ENCODE results near the gene TNFRSF6B. TPM values are rescaled to one million over a fixed set of nuclear protein-coding genes. Genes with fewer than 3 reads are reported as not detected.
"Not testable (repeated sequence)": the region's sequence is repeated elsewhere in the genome, so short reads cannot be mapped to it uniquely, and the experiment has no call there.

The TNFRSF6B gene
- total and polyA plus RNA-seq, 5 donors from 2014 or later: not detected

DNA sequence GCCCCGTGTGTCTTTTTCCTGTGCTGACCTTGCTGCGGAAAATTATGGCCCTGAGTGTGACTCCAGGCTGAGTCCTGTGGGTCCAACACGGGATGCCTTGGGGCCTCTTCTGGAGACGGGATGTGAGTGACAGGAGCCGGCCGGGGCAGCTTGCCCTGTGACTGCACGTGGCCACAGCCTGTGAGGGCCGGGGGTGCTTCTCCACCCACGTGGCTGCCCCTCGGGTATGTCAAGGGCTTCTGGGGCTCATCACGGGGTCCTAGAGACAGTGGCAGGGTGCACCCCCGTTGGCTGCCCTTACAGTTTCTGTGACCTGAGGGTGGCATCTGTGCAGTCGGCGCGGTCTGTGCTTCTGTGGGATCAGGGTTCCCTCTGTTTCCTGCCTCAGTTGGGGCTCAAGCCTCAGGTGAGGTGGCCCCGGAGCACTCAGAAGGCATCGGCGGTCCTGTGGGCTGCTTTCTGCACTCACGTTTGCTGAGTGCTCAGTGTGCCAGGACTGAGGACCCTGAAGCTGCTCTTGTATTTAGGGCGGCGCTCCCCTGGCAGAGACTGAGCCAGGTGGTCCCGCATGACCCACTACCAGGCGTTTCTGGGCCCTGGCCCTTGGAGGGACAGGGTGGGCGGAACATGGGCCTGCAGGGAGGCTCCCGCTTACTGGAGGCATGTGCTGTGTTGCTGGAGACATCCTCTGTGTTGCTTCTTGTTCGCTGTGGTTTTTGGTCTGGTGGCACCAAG is 33.0 kb upstream of the TNFRSF6B start:
- DNase-seq: no peak
- no peak overlapping the region for H3K27ac Mint-ChIP-seq
- H3K9me3 Mint-ChIP-seq: no peaks in the 10 kb centered on the region
- Histone ChIP-seq H3K27me3 (ENCODE audit: control insufficient read depth, insufficient read depth, low read length) (no peaks in the 10 kb centered on the region), H3K9me3 (ENCODE audit: control insufficient read depth in 2 of 2, low read length in 2 of 2) (no peaks in the 10 kb centered on the region), H3K4me1 (ENCODE audit: control insufficient read depth, insufficient read depth, low read length, poor library complexity, severe bottlenecking) (peaks cover 11% of the 10 kb centered on the region), H3K36me3 (ENCODE audit: control insufficient read depth, insufficient read depth, low read length) (peaks cover 22% of the 10 kb centered on the region), H3K27ac (ENCODE audit: insufficient read depth, low read length, poor library complexity, severe bottlenecking) (no peak overlapping the region), H3K4me3 (ENCODE audit: low read depth, low read length) (no peak overlapping the region)
- peaks cover 2 to 18% (median 6%) of the 10 kb centered on the region in 4 donors for H3K4me1 Mint-ChIP-seq
- no peak for ATAC-seq (ENCODE audit: low read depth in 2 of 2)
- H3K36me3 Mint-ChIP-seq: peaks cover 17% of the 10 kb centered on the region
- no peaks in the 10 kb centered on the region for H3K27me3 Mint-ChIP-seq
- H3K4me3 Mint-ChIP-seq: peak overlapping the region in 2 of 4 donors; percentile 38

DNA sequence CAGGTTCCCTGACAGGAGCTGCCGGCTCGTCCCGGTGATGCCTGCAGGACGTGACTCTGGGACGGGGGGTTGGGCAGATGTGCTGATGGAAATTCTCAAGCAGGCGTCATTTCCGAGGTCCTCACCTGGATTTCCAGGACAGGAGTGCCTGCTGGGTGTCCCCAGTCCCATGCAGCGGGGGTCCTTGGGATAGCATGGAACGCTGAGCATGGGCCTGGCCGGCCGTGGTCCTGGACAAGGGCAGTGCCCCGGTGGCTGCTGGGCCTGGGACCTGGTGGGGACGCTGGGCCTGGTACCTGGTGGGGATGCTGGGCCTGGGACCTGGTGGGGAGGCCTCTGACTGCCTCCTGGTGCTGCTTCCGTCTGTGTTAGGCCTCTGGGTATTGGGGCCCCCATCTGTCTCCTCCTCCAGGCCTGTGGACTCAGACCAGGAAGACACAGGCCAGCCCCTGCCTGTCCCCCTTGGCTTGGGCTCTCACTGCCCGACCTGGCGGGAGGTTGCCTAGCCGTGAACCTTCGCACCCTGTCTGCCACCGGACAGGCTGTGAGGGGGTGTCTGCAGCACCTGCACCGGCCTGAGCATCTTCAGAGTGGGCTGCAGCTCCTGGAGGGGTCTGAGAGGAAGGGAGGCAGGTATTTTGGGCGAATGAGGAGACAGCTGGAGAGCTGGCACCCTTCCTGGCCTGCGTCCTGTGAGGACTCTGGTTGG is 32.2 kb upstream of the TNFRSF6B start:
- Mint-ChIP-seq H3K9me3 (no peaks in the 10 kb centered on the region), H3K27ac (no peak overlapping the region), H3K4me1 (peaks cover 0 to 10% (median 5%) of the 10 kb centered on the region in 4 donors), H3K4me3 (peak overlapping the region in 1 of 4 donors; percentile 69), H3K36me3 (peaks cover 23% of the 10 kb centered on the region), H3K27me3 (no peaks in the 10 kb centered on the region)
- H3K27ac ChIP-seq (ENCODE audit: insufficient read depth, low read length, poor library complexity, severe bottlenecking): no peak overlapping the region
- ATAC-seq (ENCODE audit: low read depth in 2 of 2): no peak
- H3K27me3 ChIP-seq (ENCODE audit: control insufficient read depth, insufficient read depth, low read length): no peaks in the 10 kb centered on the region
- peaks cover 3% of the 10 kb centered on the region for H3K4me1 ChIP-seq (ENCODE audit: control insufficient read depth, insufficient read depth, low read length, poor library complexity, severe bottlenecking)
- no peaks in the 10 kb centered on the region for H3K9me3 ChIP-seq (ENCODE audit: control insufficient read depth in 2 of 2, low read length in 2 of 2)
- no peak for DNase-seq
- H3K4me3 ChIP-seq (ENCODE audit: low read depth, low read length): no peak overlapping the region
- H3K36me3 ChIP-seq (ENCODE audit: control insufficient read depth, insufficient read depth, low read length): peaks cover 25% of the 10 kb centered on the region

DNA sequence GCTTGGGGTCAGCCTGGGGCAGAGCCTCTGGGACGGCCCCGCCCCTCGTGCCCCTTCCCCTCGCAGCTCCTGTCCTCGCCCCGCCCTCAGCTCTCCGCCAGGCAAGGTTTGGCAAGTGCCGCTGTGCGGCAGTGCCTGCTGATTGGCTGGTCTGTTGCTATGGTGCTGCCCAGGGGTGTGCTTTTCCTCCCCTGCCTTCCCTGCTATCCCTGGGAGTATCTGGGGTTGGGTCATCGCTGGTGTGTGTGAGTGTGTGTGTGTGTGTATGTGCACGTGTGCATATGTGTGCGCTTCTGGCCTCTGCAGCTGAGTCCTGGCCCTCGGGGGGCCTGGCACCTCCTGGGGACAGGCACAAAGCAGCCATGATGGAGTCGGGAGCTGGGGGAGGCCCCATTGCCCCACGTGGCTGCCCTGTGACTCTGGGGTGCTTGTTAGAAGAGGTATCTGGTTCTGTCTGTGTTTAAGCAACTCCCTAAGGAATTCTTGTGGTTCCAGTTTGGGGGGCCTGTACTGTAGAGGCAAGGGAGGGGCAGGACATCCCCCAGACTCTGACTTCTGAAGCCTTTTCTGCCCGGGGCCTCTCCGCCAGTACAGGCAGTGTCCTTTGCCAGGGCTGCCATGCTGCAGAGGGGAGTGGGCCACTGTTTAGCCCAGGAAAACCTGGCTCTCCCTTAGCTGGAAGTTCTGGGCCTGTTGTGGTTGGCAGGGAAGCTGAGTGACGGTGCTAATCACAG is 31.4 kb upstream of the TNFRSF6B start:
- H3K9me3 ChIP-seq (ENCODE audit: control insufficient read depth in 2 of 2, low read length in 2 of 2): no peaks in the 10 kb centered on the region
- no peaks in the 10 kb centered on the region for H3K27me3 ChIP-seq (ENCODE audit: control insufficient read depth, insufficient read depth, low read length)
- H3K9me3 Mint-ChIP-seq: no peaks in the 10 kb centered on the region
- no peak overlapping the region for H3K4me3 Mint-ChIP-seq
- H3K27ac ChIP-seq (ENCODE audit: insufficient read depth, low read length, poor library complexity, severe bottlenecking): no peak overlapping the region
- peaks cover 25% of the 10 kb centered on the region for H3K36me3 ChIP-seq (ENCODE audit: control insufficient read depth, insufficient read depth, low read length)
- H3K4me1 ChIP-seq (ENCODE audit: control insufficient read depth, insufficient read depth, low read length, poor library complexity, severe bottlenecking): no peaks in the 10 kb centered on the region
- no peak for ATAC-seq (ENCODE audit: low read depth in 2 of 2)
- H3K27ac Mint-ChIP-seq: no peak overlapping the region
- no peak overlapping the region for H3K4me3 ChIP-seq (ENCODE audit: low read depth, low read length)
- peaks cover 24% of the 10 kb centered on the region for H3K36me3 Mint-ChIP-seq
- H3K27me3 Mint-ChIP-seq: no peaks in the 10 kb centered on the region
- H3K4me1 Mint-ChIP-seq: peaks cover 0 to 3% (median 2%) of the 10 kb centered on the region in 4 donors
- no peak for DNase-seq

DNA sequence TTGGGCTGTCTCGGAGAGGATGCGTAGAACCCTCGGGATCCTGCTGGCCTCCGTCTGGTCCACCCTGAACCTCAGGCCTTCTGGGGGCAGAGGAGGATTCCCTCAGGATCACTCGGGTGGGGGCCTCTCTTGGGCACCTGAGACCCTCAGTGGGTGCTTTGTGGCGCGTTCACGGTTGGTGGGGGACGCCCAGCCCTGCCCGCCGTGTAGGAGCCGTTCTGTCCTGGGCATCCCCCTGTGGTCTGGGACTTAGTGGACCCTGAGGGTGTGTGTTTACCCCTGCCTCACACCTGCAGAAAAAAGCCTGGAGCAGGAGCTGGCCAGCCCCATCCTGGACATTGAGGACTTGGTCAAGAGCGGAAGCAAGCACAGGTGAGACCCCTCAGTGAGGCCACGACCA is 30.7 kb upstream of the TNFRSF6B start:
- Mint-ChIP-seq H3K27ac (no peak overlapping the region), H3K27me3 (no peaks in the 10 kb centered on the region), H3K36me3 (peaks cover 20% of the 10 kb centered on the region), H3K9me3 (no peaks in the 10 kb centered on the region), H3K4me3 (no peak overlapping the region), H3K4me1 (peaks cover 0 to 2% (median 0%) of the 10 kb centered on the region in 4 donors)
- Histone ChIP-seq H3K4me1 (ENCODE audit: control insufficient read depth, insufficient read depth, low read length, poor library complexity, severe bottlenecking) (no peaks in the 10 kb centered on the region), H3K4me3 (ENCODE audit: low read depth, low read length) (no peak overlapping the region), H3K27me3 (ENCODE audit: control insufficient read depth, insufficient read depth, low read length) (no peaks in the 10 kb centered on the region), H3K9me3 (ENCODE audit: control insufficient read depth in 2 of 2, low read length in 2 of 2) (no peaks in the 10 kb centered on the region), H3K36me3 (ENCODE audit: control insufficient read depth, insufficient read depth, low read length) (peaks cover 25% of the 10 kb centered on the region), H3K27ac (ENCODE audit: insufficient read depth, low read length, poor library complexity, severe bottlenecking) (no peak overlapping the region)
- ATAC-seq (ENCODE audit: low read depth in 2 of 2): no peak
- no peak for DNase-seq

DNA sequence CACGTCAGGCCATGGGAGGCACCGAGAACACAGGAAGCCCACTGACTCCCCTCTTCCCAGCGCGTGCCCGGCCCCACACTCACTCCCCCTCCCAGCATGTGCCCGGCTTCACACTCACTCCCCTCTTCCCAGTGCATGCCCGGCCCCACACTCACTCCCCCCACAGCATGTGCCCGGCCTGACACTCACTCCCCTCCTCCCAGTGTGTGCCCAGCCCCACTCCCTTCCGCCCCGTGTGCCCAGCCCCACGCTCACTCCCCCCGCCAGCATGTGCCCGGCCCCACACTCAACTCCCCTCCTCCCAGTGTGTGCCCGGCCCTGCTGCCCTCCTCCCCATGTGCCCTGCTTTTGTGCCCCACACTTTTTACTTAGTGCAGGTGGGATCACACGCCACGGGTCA is 28.6 kb upstream of the TNFRSF6B start:
- ATAC-seq (ENCODE audit: low read depth in 2 of 2) (no peak), DNase-seq (no peak)
- H3K4me3 Mint-ChIP-seq: peak overlapping the region in 1 of 4 donors; percentile 12
- H3K27ac Mint-ChIP-seq: no peak overlapping the region
- H3K4me1 ChIP-seq (ENCODE audit: control insufficient read depth, insufficient read depth, low read length, poor library complexity, severe bottlenecking): no peaks in the 10 kb centered on the region
- no peaks in the 10 kb centered on the region for H3K4me1 Mint-ChIP-seq
- H3K9me3 Mint-ChIP-seq: peaks cover 0 to 1% (median 0%) of the 10 kb centered on the region in 7 donors
- no peak overlapping the region for H3K4me3 ChIP-seq (ENCODE audit: low read depth, low read length)
- H3K36me3 ChIP-seq (ENCODE audit: control insufficient read depth, insufficient read depth, low read length): peaks cover 23% of the 10 kb centered on the region
- H3K27ac ChIP-seq (ENCODE audit: insufficient read depth, low read length, poor library complexity, severe bottlenecking): no peak overlapping the region
- H3K27me3 Mint-ChIP-seq: no peaks in the 10 kb centered on the region
- no peaks in the 10 kb centered on the region for H3K9me3 ChIP-seq (ENCODE audit: control insufficient read depth in 2 of 2, low read length in 2 of 2)
- H3K27me3 ChIP-seq (ENCODE audit: control insufficient read depth, insufficient read depth, low read length): no peaks in the 10 kb centered on the region
- H3K36me3 Mint-ChIP-seq: peaks cover 19% of the 10 kb centered on the region

DNA sequence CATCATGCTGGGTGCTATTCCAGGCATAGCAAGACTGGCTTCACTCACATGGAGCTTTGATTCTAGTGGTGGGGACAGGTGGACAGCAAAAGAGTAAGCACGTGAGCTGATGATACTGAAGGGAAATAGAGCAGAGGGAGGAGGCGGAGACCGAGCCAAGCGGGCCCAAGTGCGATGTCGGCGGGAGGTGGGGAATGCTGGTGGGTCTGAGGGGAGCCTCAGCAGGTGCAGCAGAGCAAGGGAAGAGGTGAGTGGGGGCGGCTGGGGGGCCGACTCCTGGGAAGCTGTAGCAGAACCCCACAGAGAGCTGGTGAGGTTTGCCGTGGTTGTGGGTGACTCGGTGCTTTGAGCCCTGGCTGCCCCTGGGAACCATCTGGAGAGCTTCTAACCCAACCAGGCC is 28.1 kb upstream of the TNFRSF6B start:
- Mint-ChIP-seq H3K27ac (no peak overlapping the region), H3K4me1 (no peaks in the 10 kb centered on the region), H3K9me3 (peaks cover 0 to 1% (median 0%) of the 10 kb centered on the region in 7 donors), H3K4me3 (peak overlapping the region in 1 of 4 donors; percentile 12), H3K27me3 (no peaks in the 10 kb centered on the region), H3K36me3 (peaks cover 19% of the 10 kb centered on the region)
- Histone ChIP-seq H3K4me3 (ENCODE audit: low read depth, low read length) (no peak overlapping the region), H3K27me3 (ENCODE audit: control insufficient read depth, insufficient read depth, low read length) (no peaks in the 10 kb centered on the region), H3K9me3 (ENCODE audit: control insufficient read depth in 2 of 2, low read length in 2 of 2) (no peaks in the 10 kb centered on the region), H3K4me1 (ENCODE audit: control insufficient read depth, insufficient read depth, low read length, poor library complexity, severe bottlenecking) (no peaks in the 10 kb centered on the region), H3K27ac (ENCODE audit: insufficient read depth, low read length, poor library complexity, severe bottlenecking) (no peak overlapping the region), H3K36me3 (ENCODE audit: control insufficient read depth, insufficient read depth, low read length) (peaks cover 23% of the 10 kb centered on the region)
- DNase-seq (no peak), ATAC-seq (ENCODE audit: low read depth in 2 of 2) (no peak)

DNA sequence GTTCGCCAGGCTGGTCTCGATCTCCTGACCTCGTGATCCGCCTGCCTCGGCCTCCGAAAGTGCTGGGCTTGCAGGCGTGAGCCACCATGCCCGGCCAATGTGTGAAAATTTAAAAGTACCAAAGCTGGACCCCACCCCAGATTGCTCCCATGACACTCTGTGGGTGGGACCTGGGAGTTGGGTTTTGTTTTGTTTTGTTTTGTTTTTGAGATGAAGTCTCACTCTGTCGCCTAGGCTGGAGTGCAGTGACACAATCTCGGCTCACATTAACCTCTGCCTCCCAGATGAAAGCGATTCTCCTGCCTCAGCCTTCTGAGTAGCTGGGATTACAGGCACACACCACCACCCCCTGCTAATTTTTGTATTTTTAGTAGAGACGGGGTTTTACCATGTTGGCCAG is 24.8 kb upstream of the TNFRSF6B start:
- not testable (repeated sequence) for H3K27ac Mint-ChIP-seq

More for the DNA sequence above, 24.8 kb upstream of the TNFRSF6B start:
- not testable (repeated sequence) for H3K9me3 Mint-ChIP-seq; H3K4me1 ChIP-seq (ENCODE audit: control insufficient read depth, insufficient read depth, low read length, poor library complexity, severe bottlenecking); H3K27me3 Mint-ChIP-seq; H3K27me3 ChIP-seq (ENCODE audit: control insufficient read depth, insufficient read depth, low read length); H3K4me3 Mint-ChIP-seq; DNase-seq; H3K27ac ChIP-seq (ENCODE audit: insufficient read depth, low read length, poor library complexity, severe bottlenecking); ATAC-seq (ENCODE audit: low read depth in 2 of 2); H3K4me3 ChIP-seq (ENCODE audit: low read depth, low read length); H3K4me1 Mint-ChIP-seq; H3K9me3 ChIP-seq (ENCODE audit: control insufficient read depth in 2 of 2, low read length in 2 of 2)
- peaks cover 23% of the 10 kb centered on the region for H3K36me3 Mint-ChIP-seq
- H3K36me3 ChIP-seq (ENCODE audit: control insufficient read depth, insufficient read depth, low read length): peaks cover 19% of the 10 kb centered on the region
